GM13976 (cell line): ENCODE results near the gene INPP5J.
"Not testable (repeated sequence)": the region's sequence is repeated elsewhere in the genome, so short reads cannot be mapped to it uniquely, and the experiment has no call there.

Experiments used
- DNase-seq: peaks from one replicate; pipeline ENCODE4 v3.0.0; 2012; ENCODE audit warnings: low spot score
- CTCF ChIP-seq: IDR thresholded peaks from 2 replicates; pipeline ENCODE4 v1.5.1; 2012; ENCODE audit warnings: borderline replicate concordance, mild to moderate bottlenecking; ENCODE audit not compliant: insufficient read depth; ENCODE audit errors: extremely low read depth, missing control alignments, control extremely low read depth
- in situ Hi-C: fragments of 300-500 bp; cut with MboI; formaldehyde crosslinking; loops from one replicate; pipeline ENCODE4 v1.12.0; 2022; ENCODE audit warnings: low sequenced_read_pairs, mixed read lengths, inconsistent platforms; ENCODE audit not compliant: unreplicated experiment

The INPP5J gene

GRCh38 chr22:31093086-31093850 is 29.5 kb upstream of the INPP5J start:
- DNase-seq, result no peak
- no peak for TF ChIP-seq CTCF
- in situ Hi-C loops, result no loop called here

GRCh38 chr22:31094021-31094551 is 28.7 kb upstream of the INPP5J start:
- no peak for DNase-seq
- in situ Hi-C loops, result no loop called here

GRCh38 chr22:31094741-31095140 is 28.0 kb upstream of the INPP5J start:
- DNase-seq, result no peak
- in situ Hi-C loops, result no loop called here
- no peak for TF ChIP-seq CTCF

More at GRCh38 chr22:31094021-31094551, 28.7 kb upstream of the INPP5J start:
- no peak for TF ChIP-seq CTCF

GRCh38 chr22:31095637-31096249 is 27.0 kb upstream of the INPP5J start:
- in situ Hi-C loops, result no loop called here
- DNase-seq, result no peak
- TF ChIP-seq CTCF, result no peak

- in situ Hi-C loops, result no loop called here
- DNase-seq, result no peak
- TF ChIP-seq CTCF, result no peak
Observed at GRCh38 chr22:31096657-31097279, 26.0 kb upstream of the INPP5J start.

GRCh38 chr22:31097539-31097938 is 25.2 kb upstream of the INPP5J start:
- DNase-seq, in situ Hi-C loops: not testable (repeated sequence)

GRCh38 chr22:31097941-31098631 is 24.7 kb upstream of the INPP5J start:
- DNase-seq, result no peak
- in situ Hi-C loops, result no loop called here

More at GRCh38 chr22:31097941-31098631, 24.7 kb upstream of the INPP5J start:
- no peak for TF ChIP-seq CTCF
